ENCODE data around the gene NAP1L1.

- TF ChIP-seq CTCF (IDR thresholded peaks at IDR 0.05 in 4 of 5, conservative IDR thresholded peaks at IDR 0.05 in 1 of 5) (no peak), POLR2A (IDR thresholded peaks at IDR 0.05) (no peak)
These were observed 34.8 kb downstream of the NAP1L1 start for GRCh38 chr12:76049575-76050251.
